B cell (primary cell): ENCODE measurements around the gene NUDT16L1. TPM values are rescaled to one million over a fixed set of nuclear protein-coding genes. Genes with fewer than 3 reads are reported as not detected.
A peak's percentile ranks its signal among the peaks of the same experiment; 100 is the strongest.

ENCODE experiments used
- ATAC-seq: fragments of 200-7000 bp; cut with Tn5 transposase; one replicate; pipeline ENCODE4 v1.10.0; 2021; ENCODE audit warnings: low read depth, mild to moderate bottlenecking, moderate number of reproducible peaks, moderate library complexity
- CTCF ChIA-PET: fragments of 350-600 bp; sonication (Branson Sonifier 250); formaldehyde crosslinking; loops from one replicate; lab custom pipeline; 2021; ENCODE audit warnings: antibody characterized with exemption, inconsistent platforms; lab: Charles Lee
- POLR2A ChIA-PET: fragments of 350-600 bp; sonication (Branson Sonifier 250); formaldehyde crosslinking; loops from one replicate; lab custom pipeline; 2021; ENCODE audit warnings: antibody characterized with exemption; lab: Charles Lee
- DNase-seq: peaks from one replicate; pipeline ENCODE4 v3.0.0; 2013
- H2AFZ ChIP-seq: 2 replicates; pipeline ENCODE4 v1.6.1; 2012; ENCODE audit warnings: mild to moderate bottlenecking, low read depth, low read length; ENCODE audit not compliant: insufficient read depth, poor library complexity, severe bottlenecking
- H3K27ac ChIP-seq, 2 donors: 1 replicate in 1 of 2; 2 replicates in 1 of 2; pipeline ENCODE4 v1.5.1; 2012 to 2013; ENCODE audit warnings: low read length in 2 of 2, mild to moderate bottlenecking in 2 of 2, moderate library complexity in 1 of 2
- H3K27me3 ChIP-seq, 4 experiments: fragments of 200-600 bp in 1 of 4; sonication (generic) in 1 of 4; replicated peaks in 1 of 4; 1 replicate in 2 of 4; 2 replicates in 2 of 4; pipeline versions ENCODE4 v1.6.1 to v1.7.0; 2013 to 2016; ENCODE audit warnings: low read length in 3 of 4, mild to moderate bottlenecking in 2 of 4, mixed read lengths in 1 of 4, moderate library complexity in 1 of 4; ENCODE audit not compliant: insufficient read depth in 4 of 4, control insufficient read depth in 3 of 4; ENCODE audit errors: control extremely low read depth in 1 of 4
- H3K36me3 ChIP-seq, 2 experiments: replicated peaks in 1 of 2; 1 replicate in 1 of 2; 2 replicates in 1 of 2; pipeline versions ENCODE4 v1.6.1 to v1.7.1; 2013; ENCODE audit warnings: low read length in 1 of 2; ENCODE audit not compliant: insufficient read depth in 2 of 2, control insufficient read depth in 1 of 2; ENCODE audit errors: control extremely low read depth in 1 of 2, extremely low read depth in 1 of 2
- H3K4me1 ChIP-seq, 2 donors: fragments of 200-600 bp in 1 of 2; sonication (generic) in 1 of 2; 1 replicate in 1 of 2; 2 replicates in 1 of 2; pipeline versions ENCODE4 v1.5.1 to v1.6.1; 2013 to 2017; ENCODE audit warnings: low read length in 2 of 2; ENCODE audit not compliant: control insufficient read depth in 2 of 2, insufficient read depth in 2 of 2
- H3K4me2 ChIP-seq: replicated peaks from 2 replicates; pipeline ENCODE3; 2012; ENCODE audit warnings: mild to moderate bottlenecking, low read depth, low read length; ENCODE audit not compliant: poor library complexity, severe bottlenecking
- H3K4me3 ChIP-seq, 5 experiments: fragments of 200-600 bp in 1 of 5; sonication (generic) in 1 of 5; 1 replicate in 3 of 5; 2 replicates in 2 of 5; pipeline versions ENCODE4 v1.5.1 to v1.7.0; 2011 to 2016; ENCODE audit warnings: low read length in 4 of 5, mild to moderate bottlenecking in 4 of 5, low read depth in 2 of 5, control low read depth in 1 of 5, moderate library complexity in 1 of 5; ENCODE audit not compliant: insufficient read depth in 1 of 5; ENCODE audit errors: control extremely low read depth in 1 of 5, extremely low read depth in 1 of 5
- H3K79me2 ChIP-seq: fragments of 200-600 bp; sonication (generic); one replicate; pipeline ENCODE4 v1.6.0; 2016; ENCODE audit warnings: low read length; ENCODE audit not compliant: control insufficient read depth, insufficient read depth
- H3K9ac ChIP-seq: fragments of 200-600 bp; sonication (generic); 2 replicates; pipeline ENCODE4 v1.6.1; 2017; ENCODE audit warnings: mild to moderate bottlenecking, low read length, moderate library complexity
- H3K9me3 ChIP-seq, 3 donors: one replicate each; pipeline versions ENCODE4 v1.6.1 to v1.7.1; 2013; ENCODE audit warnings: low read length in 2 of 3; ENCODE audit not compliant: control insufficient read depth in 2 of 3, insufficient read depth in 1 of 3; ENCODE audit errors: control extremely low read depth in 1 of 3
- H4K20me1 ChIP-seq: 2 replicates; pipeline ENCODE4 v1.6.0; 2012; ENCODE audit warnings: mild to moderate bottlenecking, low read length; ENCODE audit not compliant: insufficient read depth, control insufficient read depth, poor library complexity, severe bottlenecking
- H3K27ac Mint-ChIP-seq: one replicate; pipeline ENCODE4 v1.8.0; 2021; ENCODE audit warnings: mixed read lengths
- H3K27me3 Mint-ChIP-seq: one replicate; pipeline ENCODE4 v1.8.0; 2021; ENCODE audit warnings: mixed read lengths
- H3K4me1 Mint-ChIP-seq: one replicate; pipeline ENCODE4 v1.8.0; 2021; ENCODE audit warnings: mixed read lengths
- H3K4me3 Mint-ChIP-seq: one replicate; pipeline ENCODE4 v1.8.0; 2021; ENCODE audit warnings: mixed read lengths
- H3K9me3 Mint-ChIP-seq: one replicate; pipeline ENCODE4 v1.8.0; 2022; ENCODE audit warnings: mixed read lengths; ENCODE audit not compliant: insufficient read depth
- CTCF ChIP-seq: fragments of 200-600 bp; IDR thresholded peaks from one replicate; pipeline ENCODE4 v1.8.0; 2022; ENCODE audit warnings: antibody characterized with exemption, mild to moderate bottlenecking
- EZH2 ChIP-seq: IDR thresholded peaks from 2 replicates; pipeline ENCODE4 v1.6.1; 2012; ENCODE audit warnings: borderline replicate concordance, low read depth, mild to moderate bottlenecking, moderate library complexity, low read length; ENCODE audit not compliant: insufficient read depth, poor library complexity, severe bottlenecking
- WGBS: methylation state at CpG from one replicate; pipeline ENCODE4 v1.1.5; 2013; ENCODE audit warnings: missing lambda C conversion rate; ENCODE audit not compliant: insufficient coverage; 5-methylcytosine and 5-hydroxymethylcytosine counted together
- intact Hi-C: fragments of 100-400 bp; cut with micrococcal nuclease; formaldehyde crosslinking; loops from one replicate; pipeline ENCODE4 v1.10.0; 2022
- polyA plus RNA-seq: library from polyadenylated mRNA; depleted of rRNA; stranded (reverse); fragments of >200 nt; gene quantifications from 2 replicates; pipeline ENCODE4 v1.2.3, GENCODE V29; 2012
- total RNA-seq, 2 donors: library from RNA; stranded (reverse); fragments of 120-200 nt in 1 of 2; gene quantifications; 1 replicate in 1 of 2; 2 replicates in 1 of 2; pipeline versions ENCODE4 v1.2.3 to v1.2.4, GENCODE V29; 2013 to 2022

Gene NUDT16L1
- total and polyA plus RNA-seq, 2 donors (not counting 1 experiment from before 2014, with no cell fraction given) = 38.5 to 59.2 TPM

DNA sequence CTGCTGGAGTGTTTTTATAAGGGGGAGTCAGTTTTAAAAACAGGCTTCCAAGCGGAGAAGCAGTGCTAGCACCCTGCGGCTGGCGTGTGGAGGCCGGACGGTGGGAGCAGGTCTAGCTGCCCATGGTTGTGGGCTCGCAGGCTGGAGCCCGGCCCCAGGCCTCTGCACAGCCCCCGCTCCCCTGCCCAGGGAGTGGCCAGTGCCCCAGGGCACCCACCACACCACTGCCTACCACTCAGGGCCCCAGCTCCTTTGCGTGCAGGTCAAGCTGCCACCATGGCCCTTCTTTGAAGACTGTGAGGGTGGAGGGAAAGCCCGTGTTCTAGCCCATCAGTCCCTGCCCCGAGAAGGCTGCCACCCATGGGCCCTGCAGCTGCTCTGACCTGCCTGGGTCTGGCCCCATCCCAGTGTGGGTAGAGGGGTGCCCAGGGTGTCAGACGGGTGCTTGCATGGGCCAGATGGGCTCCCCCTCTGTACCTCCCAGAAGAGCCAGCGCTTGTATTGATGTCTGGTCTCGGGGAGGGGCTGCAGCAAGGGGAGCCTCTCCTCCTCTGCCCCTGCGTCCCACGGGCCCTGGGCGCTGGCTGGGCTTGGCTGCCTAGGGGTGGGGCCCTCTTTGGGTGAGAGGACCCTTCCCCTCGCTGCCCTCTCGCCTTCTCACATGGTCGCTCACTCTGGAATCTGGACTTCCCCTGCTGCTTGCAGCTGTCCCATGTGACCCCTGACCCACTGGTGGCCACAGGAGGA lies 1.5 kb upstream of the NUDT16L1 start:
- ChIA-PET POLR2A (no interaction called here), CTCF (no interaction called here)
- Histone ChIP-seq H3K4me2 (peak overlapping the region; percentile 92), H3K79me2 (peaks cover 16% of the 10 kb centered on the region), H3K27me3 (no peaks in the 10 kb centered on the region), H3K27ac (no peak overlapping the region), H4K20me1 (peaks cover 13% of the 10 kb centered on the region), H3K4me3 (no peak overlapping the region), H3K4me1 (peaks cover 15 to 19% of the 10 kb centered on the region in 2 donors), H2AFZ (no peak overlapping the region), H3K9ac (no peak overlapping the region), H3K9me3 (no peaks in the 10 kb centered on the region), H3K36me3 (peaks cover 0 to 20% of the 10 kb centered on the region in 2 experiments)
- Mint-ChIP-seq H3K4me3 (no peak overlapping the region), H3K27me3 (no peaks in the 10 kb centered on the region), H3K27ac (no peak overlapping the region), H3K9me3 (no peaks in the 10 kb centered on the region), H3K4me1 (peaks cover 22% of the 10 kb centered on the region)
- no peak for ATAC-seq
- WGBS = 83% methylated on average over 11 of the region's 20 CpGs
- intact Hi-C loops = loop anchor here (2.0 to 5.0 kb wide), 4 partner anchors 67 to 420 kb away; partner anchors contain the start of genes HMOX2, MGRN1 and TFAP4
- no peak for TF ChIP-seq CTCF
- no peak for TF ChIP-seq EZH2
- DNase-seq = no peak
